SK-N-SH treated with all-trans-retinoic acid at 6 μM for 48 hours (cell line): ENCODE measurements around the gene DXO.

Experiments
- PPARA ChIP-seq: fragments of 250-450 bp; sonication (Bioruptor Pico); IDR thresholded peaks from 2 replicates; pipeline ENCODE4 v1.5.0; 2020; ENCODE audit warnings: mild to moderate bottlenecking, borderline replicate concordance
- ZC3H10 ChIP-seq: fragments of 250-450 bp; sonication (Bioruptor Pico); IDR thresholded peaks from 2 replicates; pipeline ENCODE4 v1.5.1; 2021; ENCODE audit warnings: mild to moderate bottlenecking, moderate library complexity

GRCh38 chr6:31920811-31921210 lies 51.1 kb downstream of the DXO start:
- TF ChIP-seq PPARA (CRISPR knock-in tag) (no peak), ZC3H10 (no peak)
